ENCODE data around the gene ARHGEF10L.

Gene ARHGEF10L

DNA sequence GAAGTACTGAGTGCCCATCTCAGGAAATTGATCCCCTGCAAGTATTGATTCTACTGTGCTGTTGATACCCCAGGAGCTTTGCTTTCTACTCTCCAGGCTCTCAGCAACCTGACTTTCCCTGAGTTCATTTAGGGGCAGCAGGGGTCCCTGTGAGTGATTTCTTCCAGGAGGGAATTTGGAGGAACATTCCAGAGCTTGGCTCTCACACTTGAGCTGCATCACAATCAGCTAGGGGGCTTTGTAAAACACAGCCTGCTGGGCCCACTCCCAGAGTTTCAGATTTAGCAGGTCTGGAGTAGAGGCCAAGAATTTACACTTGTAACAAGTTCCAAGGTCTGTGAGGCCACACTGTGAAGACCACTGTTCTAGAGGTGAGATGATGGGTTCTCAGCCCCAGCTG, 199.6 kb downstream of the ARHGEF10L start:
- no peak for DNase-seq (ENCODE audit: low read depth)
- TF ChIP-seq, protein P1, sequence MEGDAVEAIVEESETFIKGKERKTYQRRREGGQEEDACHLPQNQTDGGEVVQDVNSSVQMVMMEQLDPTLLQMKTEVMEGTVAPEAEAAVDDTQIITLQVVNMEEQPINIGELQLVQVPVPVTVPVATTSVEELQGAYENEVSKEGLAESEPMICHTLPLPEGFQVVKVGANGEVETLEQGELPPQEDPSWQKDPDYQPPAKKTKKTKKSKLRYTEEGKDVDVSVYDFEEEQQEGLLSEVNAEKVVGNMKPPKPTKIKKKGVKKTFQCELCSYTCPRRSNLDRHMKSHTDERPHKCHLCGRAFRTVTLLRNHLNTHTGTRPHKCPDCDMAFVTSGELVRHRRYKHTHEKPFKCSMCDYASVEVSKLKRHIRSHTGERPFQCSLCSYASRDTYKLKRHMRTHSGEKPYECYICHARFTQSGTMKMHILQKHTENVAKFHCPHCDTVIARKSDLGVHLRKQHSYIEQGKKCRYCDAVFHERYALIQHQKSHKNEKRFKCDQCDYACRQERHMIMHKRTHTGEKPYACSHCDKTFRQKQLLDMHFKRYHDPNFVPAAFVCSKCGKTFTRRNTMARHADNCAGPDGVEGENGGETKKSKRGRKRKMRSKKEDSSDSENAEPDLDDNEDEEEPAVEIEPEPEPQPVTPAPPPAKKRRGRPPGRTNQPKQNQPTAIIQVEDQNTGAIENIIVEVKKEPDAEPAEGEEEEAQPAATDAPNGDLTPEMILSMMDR (IDR thresholded peaks at IDR 0.05; ENCODE audit: control insufficient read depth, extremely low read depth, insufficient read depth) = no peak
- H3K4me3 ChIP-seq (ENCODE audit: low read depth, low read length) = no peak overlapping the region

DNA sequence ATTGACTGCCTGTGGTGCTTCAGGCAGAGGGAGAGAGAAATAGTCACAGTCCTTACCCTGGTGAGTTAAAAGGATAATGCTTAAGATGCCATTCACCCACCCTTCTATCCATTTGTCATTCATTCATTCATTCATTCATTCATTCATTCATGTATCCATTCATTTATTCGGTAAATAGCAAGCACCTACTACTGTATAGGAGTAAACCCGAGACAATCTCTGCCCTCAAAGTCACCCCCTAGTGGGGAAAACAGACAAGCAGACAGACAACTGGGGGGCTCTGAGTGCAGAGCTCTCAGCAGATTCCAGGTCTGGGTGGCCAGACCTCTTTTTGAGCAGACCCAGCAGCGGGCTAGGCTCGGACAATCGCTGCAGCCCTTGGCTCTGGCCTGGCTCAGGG, 201.6 kb downstream of the ARHGEF10L start:
- H3K4me3 ChIP-seq (ENCODE audit: low read depth, low read length) = no peak overlapping the region
- no peak for DNase-seq (ENCODE audit: low read depth)
- TF ChIP-seq, protein P1 (IDR thresholded peaks at IDR 0.05; ENCODE audit: control insufficient read depth, extremely low read depth, insufficient read depth) = no peak

DNA sequence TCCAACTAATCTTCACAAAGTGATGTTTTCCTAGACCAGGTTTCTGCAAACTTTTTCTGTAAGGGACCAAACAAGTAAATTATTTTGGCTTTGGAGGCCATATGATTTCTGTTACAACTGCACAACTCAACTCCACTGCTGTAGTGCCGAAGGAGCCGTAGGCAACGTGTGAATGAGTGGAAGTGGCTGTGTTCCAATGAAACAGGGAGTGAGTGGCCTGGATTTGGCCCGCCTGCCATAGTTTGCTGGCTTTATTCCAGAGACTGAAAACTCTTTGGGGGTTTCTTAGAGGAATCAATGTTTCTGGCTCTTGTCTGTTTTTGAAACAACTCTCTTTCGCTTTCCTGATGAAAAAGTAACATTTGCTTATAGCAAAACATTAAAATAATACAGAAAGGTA, 203.1 kb downstream of the ARHGEF10L start:
- no peak for DNase-seq (ENCODE audit: low read depth)
- H3K4me3 ChIP-seq (ENCODE audit: low read depth, low read length) = no peak overlapping the region
- TF ChIP-seq, protein P1 (IDR thresholded peaks at IDR 0.05; ENCODE audit: control insufficient read depth, extremely low read depth, insufficient read depth) = no peak

DNA sequence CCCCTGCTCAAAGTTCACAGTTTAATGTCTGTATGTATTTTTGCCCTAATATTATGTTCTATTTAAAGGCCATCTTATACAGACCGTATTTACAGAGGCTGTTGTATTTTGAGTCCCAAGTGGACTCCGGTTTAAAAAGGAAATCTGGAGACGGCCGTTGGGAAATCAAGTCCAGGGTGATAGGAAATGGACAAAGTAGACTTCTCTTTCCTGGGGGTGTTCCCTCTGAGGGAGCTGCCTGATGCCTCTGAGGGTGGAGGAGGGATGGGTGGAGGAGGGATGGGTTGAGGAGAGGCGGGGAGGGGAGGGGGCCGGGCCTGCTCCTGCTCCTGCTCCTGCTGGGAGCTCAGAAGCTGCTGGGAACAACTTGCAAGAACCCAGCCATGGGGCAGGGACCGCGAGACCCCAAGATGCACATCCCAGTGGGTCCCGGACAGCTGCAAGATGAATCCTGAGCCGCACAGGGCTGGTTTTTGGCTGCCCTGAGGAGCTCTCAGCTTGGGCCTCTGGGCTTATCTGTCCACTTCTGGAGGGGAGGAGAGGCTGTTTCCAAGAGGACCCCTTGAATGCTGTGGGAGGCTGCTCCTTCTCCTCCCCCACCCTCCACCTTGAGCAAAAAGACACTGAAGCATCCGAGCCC, 203.6 kb downstream of the ARHGEF10L start:
- no peak overlapping the region for H3K4me3 ChIP-seq (ENCODE audit: low read depth, low read length)
- no peak for DNase-seq (ENCODE audit: low read depth)
- TF ChIP-seq, protein P1 (IDR thresholded peaks at IDR 0.05; ENCODE audit: control insufficient read depth, extremely low read depth, insufficient read depth) = no peak

DNA sequence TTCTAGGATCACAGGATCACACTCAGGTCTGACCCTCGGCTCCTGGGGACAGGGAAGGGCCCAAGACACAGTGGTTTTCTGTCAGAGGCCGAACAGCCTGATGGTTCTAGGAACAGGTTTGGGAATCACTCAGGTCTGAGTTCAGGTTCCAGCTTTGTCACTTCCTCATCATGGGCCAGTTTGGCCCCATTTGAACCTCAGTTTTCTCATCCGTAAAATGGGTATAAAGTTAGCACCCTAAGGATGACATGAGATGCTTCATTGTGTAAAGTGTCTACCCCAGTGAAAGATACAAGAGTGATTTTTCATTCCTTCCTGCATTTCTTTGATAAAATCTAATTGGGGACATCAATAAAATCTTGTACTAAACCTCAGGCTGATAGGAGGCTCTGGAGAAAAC, 204.4 kb downstream of the ARHGEF10L start:
- DNase-seq (ENCODE audit: low read depth) = no peak
- H3K4me3 ChIP-seq (ENCODE audit: low read depth, low read length) = no peak overlapping the region
- TF ChIP-seq, protein P1 (IDR thresholded peaks at IDR 0.05; ENCODE audit: control insufficient read depth, extremely low read depth, insufficient read depth) = no peak

DNA sequence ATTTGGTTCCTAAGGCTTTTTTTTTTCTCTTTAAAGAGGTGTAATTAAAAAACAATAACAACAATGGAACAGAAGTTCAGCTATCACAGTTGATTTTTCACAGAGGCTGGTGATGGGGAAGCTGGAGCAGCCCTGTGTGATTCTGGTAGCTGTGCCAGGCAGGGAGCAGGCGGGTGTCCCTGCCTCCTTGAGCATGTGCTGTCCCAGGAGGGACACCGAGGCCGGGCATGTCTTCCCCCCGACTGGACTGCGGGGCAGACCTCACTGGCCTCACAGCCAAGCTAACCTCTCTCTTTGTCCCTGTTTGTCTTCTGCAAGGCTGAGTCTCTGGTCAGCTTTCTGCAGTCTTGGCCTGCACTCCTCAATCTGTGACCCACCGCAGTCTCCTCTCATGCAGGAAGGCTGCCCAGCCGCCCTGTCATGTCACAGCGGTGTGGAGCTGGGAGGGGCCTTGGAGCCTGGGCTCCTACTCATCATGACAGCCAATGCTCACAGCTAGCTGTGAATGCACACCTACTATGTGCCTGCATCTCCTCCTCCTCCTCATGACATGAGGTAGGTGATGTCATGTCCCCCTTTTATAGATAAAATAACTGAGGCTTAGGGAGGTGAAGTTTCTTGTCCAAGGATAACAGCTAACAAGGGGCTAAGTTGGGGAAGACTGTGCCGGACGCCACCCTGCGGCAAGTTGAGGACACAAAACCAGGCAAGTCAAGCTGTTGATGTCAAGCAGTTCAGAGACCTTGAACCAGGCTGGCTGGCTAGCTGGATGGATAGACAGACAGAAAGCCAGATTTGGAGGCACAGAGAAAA, 205.4 kb downstream of the ARHGEF10L start:
- DNase-seq (ENCODE audit: low read depth) = no peak
- H3K4me3 ChIP-seq (ENCODE audit: low read depth, low read length) = no peak overlapping the region
- TF ChIP-seq, protein P1 (IDR thresholded peaks at IDR 0.05; ENCODE audit: control insufficient read depth, extremely low read depth, insufficient read depth) = no peak
